H9 (cell line): Measurements from ENCODE around the gene PSMD6. TPM values are rescaled to one million over a fixed set of nuclear protein-coding genes. Genes with fewer than 3 reads are reported as not detected.

ENCODE experiments used
- DNase-seq: peaks from one replicate; pipeline ENCODE4 v3.0.0-alpha.2; 2017
- H2AFZ ChIP-seq: one replicate; pipeline ENCODE4 v1.6.1; 2013; ENCODE audit warnings: mild to moderate bottlenecking, low read length, control low read depth, moderate library complexity
- H2AK5ac ChIP-seq: 2 replicates; pipeline ENCODE4 v1.6.1; 2013; ENCODE audit warnings: low read length, control low read depth, mixed read lengths; ENCODE audit not compliant: insufficient read length
- H2BK120ac ChIP-seq: one replicate; pipeline ENCODE4 v1.6.1; 2013; ENCODE audit warnings: low read depth, mild to moderate bottlenecking, low read length, control low read depth, inconsistent platforms; ENCODE audit not compliant: poor library complexity, severe bottlenecking
- H2BK12ac ChIP-seq: 2 replicates; pipeline ENCODE4 v1.6.1; 2013; ENCODE audit warnings: low read length, control low read depth, mixed read lengths, low read depth; ENCODE audit not compliant: insufficient read length
- H2BK15ac ChIP-seq: 2 replicates; pipeline ENCODE4 v1.6.1; 2013; ENCODE audit warnings: low read depth, low read length, control low read depth
- H2BK20ac ChIP-seq: one replicate; pipeline ENCODE4 v1.6.1; 2013; ENCODE audit warnings: low read depth, mild to moderate bottlenecking, low read length, control low read depth, inconsistent platforms; ENCODE audit not compliant: poor library complexity, severe bottlenecking
- H2BK5ac ChIP-seq: 2 replicates; pipeline ENCODE4 v1.6.1; 2013; ENCODE audit warnings: low read length, control low read depth, mixed read lengths; ENCODE audit not compliant: insufficient read length
- H3K14ac ChIP-seq: 2 replicates; pipeline ENCODE4 v1.6.1; 2013; ENCODE audit warnings: low read length, control low read depth; ENCODE audit not compliant: insufficient read depth
- H3K18ac ChIP-seq: 2 replicates; pipeline ENCODE4 v1.6.1; 2013; ENCODE audit warnings: low read depth, mild to moderate bottlenecking, mixed read lengths, low read length, control low read depth; ENCODE audit not compliant: insufficient read length
- H3K23ac ChIP-seq: 2 replicates; pipeline ENCODE4 v1.6.1; 2013; ENCODE audit warnings: low read length, control low read depth, mixed read lengths, low read depth; ENCODE audit not compliant: insufficient read length
- H3K23me2 ChIP-seq: 2 replicates; pipeline ENCODE4 v1.6.1; 2013; ENCODE audit warnings: low read depth, mild to moderate bottlenecking, mixed read lengths, low read length, control low read depth; ENCODE audit not compliant: insufficient read length, poor library complexity, severe bottlenecking
- H3K27ac ChIP-seq: 2 replicates; pipeline ENCODE4 v1.5.1; 2013; ENCODE audit warnings: low read length, control low read depth, mixed read lengths, low read depth; ENCODE audit not compliant: insufficient read length
- H3K27me3 ChIP-seq: 2 replicates; pipeline ENCODE4 v1.6.1; 2013; ENCODE audit warnings: low read length, control low read depth, inconsistent platforms; ENCODE audit not compliant: insufficient read depth
- H3K4ac ChIP-seq: 2 replicates; pipeline ENCODE4 v1.6.1; 2013; ENCODE audit warnings: low read depth, mild to moderate bottlenecking, control low read depth, inconsistent platforms, low read length, moderate library complexity
- H3K4me1 ChIP-seq: 2 replicates; pipeline ENCODE4 v1.6.1; 2013; ENCODE audit warnings: low read length, control low read depth, inconsistent platforms; ENCODE audit not compliant: insufficient read depth
- H3K4me2 ChIP-seq: 2 replicates; pipeline ENCODE4 v1.6.1; 2013; ENCODE audit warnings: low read length, control low read depth, mixed read lengths; ENCODE audit not compliant: insufficient read length, insufficient read depth
- H3K56ac ChIP-seq: 2 replicates; pipeline ENCODE4 v1.6.1; 2013; ENCODE audit warnings: low read depth, mild to moderate bottlenecking, mixed read lengths, low read length, control low read depth; ENCODE audit not compliant: insufficient read length
- H3K79me1 ChIP-seq: 2 replicates; pipeline ENCODE4 v1.6.1; 2013; ENCODE audit warnings: low read depth, mild to moderate bottlenecking, moderate library complexity, low read length, control low read depth, inconsistent platforms; ENCODE audit not compliant: insufficient read depth, poor library complexity, severe bottlenecking
- H3K79me2 ChIP-seq: 2 replicates; pipeline ENCODE4 v1.6.1; 2013; ENCODE audit warnings: low read length, control low read depth, inconsistent platforms; ENCODE audit not compliant: insufficient read depth
- H3K9ac ChIP-seq: 2 replicates; pipeline ENCODE4 v1.6.1; 2013; ENCODE audit warnings: low read length, control low read depth, mixed read lengths; ENCODE audit not compliant: insufficient read length; ENCODE audit errors: extremely low read depth
- H3K9me3 ChIP-seq: one replicate; pipeline ENCODE4 v1.6.1; 2013; ENCODE audit warnings: low read depth, low read length, inconsistent platforms; ENCODE audit not compliant: control insufficient read depth
- H3T11ph ChIP-seq: one replicate; pipeline ENCODE4 v1.6.1; 2013; ENCODE audit warnings: mild to moderate bottlenecking, low read length, control low read depth, inconsistent platforms
- H4K20me1 ChIP-seq: one replicate; pipeline ENCODE4 v1.6.1; 2013; ENCODE audit not compliant: control insufficient read depth, insufficient read length, insufficient read depth
- H4K5ac ChIP-seq: 2 replicates; pipeline ENCODE4 v1.6.1; 2013; ENCODE audit warnings: low read depth, mild to moderate bottlenecking, mixed read lengths, low read length, control low read depth; ENCODE audit not compliant: insufficient read length
- H4K8ac ChIP-seq: replicated peaks from 2 replicates; pipeline ENCODE4 v1.6.1; 2013; ENCODE audit warnings: low read length, control low read depth, mixed read lengths, low read depth; ENCODE audit not compliant: insufficient read length
- H4K91ac ChIP-seq: 2 replicates; pipeline ENCODE4 v1.6.1; 2013; ENCODE audit warnings: low read depth, mild to moderate bottlenecking, moderate library complexity, mixed read lengths, low read length, control low read depth; ENCODE audit not compliant: insufficient read length
- H3K27ac Mint-ChIP-seq, 3 experiments: 2 replicates in 2 of 3; 3 replicates in 1 of 3; pipeline ENCODE4 v1.8.0; 2020 to 2021; ENCODE audit warnings: mixed read lengths in 3 of 3, mild to moderate bottlenecking in 1 of 3, moderate library complexity in 1 of 3
- H3K27me3 Mint-ChIP-seq: 2 replicates; pipeline ENCODE4 v1.8.0; 2021; ENCODE audit warnings: low read depth, mild to moderate bottlenecking, moderate library complexity, mixed read lengths
- H3K36me3 Mint-ChIP-seq, 3 experiments: 2 replicates in 2 of 3; 3 replicates in 1 of 3; pipeline ENCODE4 v1.8.0; 2020 to 2021; ENCODE audit warnings: low read depth in 3 of 3, mixed read lengths in 3 of 3; ENCODE audit not compliant: insufficient read depth in 1 of 3
- H3K4me1 Mint-ChIP-seq, 2 experiments: 2 replicates each; pipeline ENCODE4 v1.8.0; 2020; ENCODE audit warnings: mixed read lengths in 2 of 2
- H3K4me3 Mint-ChIP-seq, 2 experiments: 2 replicates in 1 of 2; 3 replicates in 1 of 2; pipeline ENCODE4 v1.8.0; 2020 to 2021; ENCODE audit warnings: mild to moderate bottlenecking in 2 of 2, mixed read lengths in 2 of 2, moderate library complexity in 1 of 2
- H3K9me3 Mint-ChIP-seq, 2 experiments: 2 replicates in 1 of 2; 3 replicates in 1 of 2; pipeline ENCODE4 v1.8.0; 2020; ENCODE audit warnings: mild to moderate bottlenecking in 2 of 2, mixed read lengths in 2 of 2, moderate library complexity in 1 of 2
- WGBS: extraction: QIAGEN DNeasy Blood & Tissue Kit; methylation state at CpG from one replicate; pipeline ENCODE4 v1.1.7; 2013; ENCODE audit warnings: missing lambda C conversion rate, low lambda C conversion rate, mixed read lengths; ENCODE audit not compliant: insufficient read length; ENCODE audit errors: extremely low coverage; 5-methylcytosine and 5-hydroxymethylcytosine counted together
- total RNA-seq: library from RNA; stranded (reverse); gene quantifications from 2 replicates; pipeline ENCODE4 v1.2.1, GENCODE V29; 2021
- TF ChIP-seq, protein P1 (sequence below): fragments of 200-600 bp; sonication (generic); conservative IDR thresholded peaks from 3 replicates; pipeline ENCODE4 v1.8.0; 2021; ENCODE audit warnings: antibody characterized with exemption, mild to moderate bottlenecking

PSMD6 gene
- total RNA-seq, 1 experiment from 2014 or later = 112 TPM

DNA sequence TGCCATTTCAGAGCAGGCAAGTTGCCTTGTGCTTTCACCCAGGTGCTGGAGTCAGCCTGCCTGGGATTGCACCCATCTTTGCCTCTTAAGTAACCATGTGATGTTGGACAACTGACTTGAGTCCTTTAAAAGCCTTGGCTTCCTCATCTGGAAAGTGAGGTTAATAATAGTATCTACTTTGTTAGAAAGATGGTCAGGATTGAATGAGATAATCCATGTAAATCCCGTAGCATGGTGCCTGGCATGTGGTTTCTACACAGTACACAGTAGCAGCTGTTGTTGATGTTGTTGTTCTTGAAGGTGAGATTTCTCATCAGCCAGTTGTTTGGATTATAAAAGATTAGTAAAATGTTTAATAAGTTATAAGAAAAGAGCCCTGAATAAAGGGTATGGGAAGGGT lies 48.8 kb downstream of the PSMD6 start:
- Histone ChIP-seq H3K4me2 (no peak overlapping the region), H3K4ac (no peak overlapping the region), H3K27me3 (no peaks in the 10 kb centered on the region), H4K91ac (no peak overlapping the region), H3K56ac (no peak overlapping the region), H3K27ac (no peak overlapping the region), H3K18ac (no peak overlapping the region), H3K9me3 (no peaks in the 10 kb centered on the region), H2BK12ac (no peak overlapping the region), H3K9ac (no peak overlapping the region), H4K8ac (no peak overlapping the region), H3K14ac (no peak overlapping the region), H3K79me2 (no peaks in the 10 kb centered on the region), H2BK20ac (no peak overlapping the region), H2BK5ac (no peak overlapping the region), H2AK5ac (no peak overlapping the region), H2BK120ac (no peak overlapping the region), H3T11ph (no peak overlapping the region), H2BK15ac (no peak overlapping the region), H4K20me1 (no peaks in the 10 kb centered on the region), H3K4me1 (peaks cover 9% of the 10 kb centered on the region), H3K23ac (no peak overlapping the region), H3K79me1 (peaks cover 2% of the 10 kb centered on the region), H4K5ac (no peak overlapping the region), H3K23me2 (no peaks in the 10 kb centered on the region), H2AFZ (no peak overlapping the region)
- no peaks in the 10 kb centered on the region for H3K27me3 Mint-ChIP-seq
- TF ChIP-seq, protein P1, sequence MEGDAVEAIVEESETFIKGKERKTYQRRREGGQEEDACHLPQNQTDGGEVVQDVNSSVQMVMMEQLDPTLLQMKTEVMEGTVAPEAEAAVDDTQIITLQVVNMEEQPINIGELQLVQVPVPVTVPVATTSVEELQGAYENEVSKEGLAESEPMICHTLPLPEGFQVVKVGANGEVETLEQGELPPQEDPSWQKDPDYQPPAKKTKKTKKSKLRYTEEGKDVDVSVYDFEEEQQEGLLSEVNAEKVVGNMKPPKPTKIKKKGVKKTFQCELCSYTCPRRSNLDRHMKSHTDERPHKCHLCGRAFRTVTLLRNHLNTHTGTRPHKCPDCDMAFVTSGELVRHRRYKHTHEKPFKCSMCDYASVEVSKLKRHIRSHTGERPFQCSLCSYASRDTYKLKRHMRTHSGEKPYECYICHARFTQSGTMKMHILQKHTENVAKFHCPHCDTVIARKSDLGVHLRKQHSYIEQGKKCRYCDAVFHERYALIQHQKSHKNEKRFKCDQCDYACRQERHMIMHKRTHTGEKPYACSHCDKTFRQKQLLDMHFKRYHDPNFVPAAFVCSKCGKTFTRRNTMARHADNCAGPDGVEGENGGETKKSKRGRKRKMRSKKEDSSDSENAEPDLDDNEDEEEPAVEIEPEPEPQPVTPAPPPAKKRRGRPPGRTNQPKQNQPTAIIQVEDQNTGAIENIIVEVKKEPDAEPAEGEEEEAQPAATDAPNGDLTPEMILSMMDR = no peak
- no peak overlapping the region for H3K4me3 Mint-ChIP-seq
- no peaks in the 10 kb centered on the region for H3K9me3 Mint-ChIP-seq
- no peak overlapping the region for H3K27ac Mint-ChIP-seq
- H3K4me1 Mint-ChIP-seq = peaks cover 35 to 45% of the 10 kb centered on the region in 2 experiments
- WGBS = no CpG with 5 or more reads among the region's 1 CpG
- no peak for DNase-seq
- H3K36me3 Mint-ChIP-seq = peaks cover 0 to 2% (median 0%) of the 10 kb centered on the region in 3 experiments; a peak in 1 of 7 replicates
